H1 (cell line): ENCODE data around the gene TGM4. TPM values are rescaled to one million over a fixed set of nuclear protein-coding genes. Genes with fewer than 3 reads are reported as not detected.

Source experiments
- CTCF ChIA-PET: fragments of 300-600 bp; sonication (Branson Sonifier 250); formaldehyde crosslinking; loops from one replicate; lab custom pipeline; 2021; ENCODE audit not compliant: partially characterized antibody; lab: Charles Lee
- POLR2A ChIA-PET: fragments of 300-600 bp; sonication (Branson Sonifier 250); formaldehyde crosslinking; loops from one replicate; lab custom pipeline; 2021; ENCODE audit warnings: inconsistent platforms; ENCODE audit not compliant: partially characterized antibody; lab: Charles Lee
- DNase-seq, 2 experiments: peaks; one replicate each; pipeline versions ENCODE4 v3.0.0 to v3.0.0-alpha.2; 2010 to 2022; ENCODE audit warnings: low spot score in 2 of 2, low read depth in 1 of 2, mixed read lengths in 1 of 2
- FAIRE-seq: peaks from 2 replicates; lab custom pipeline; 2011; peaks lifted over from hg19 to GRCh38; lab: Jason Lieb, UNC
- H2AFZ ChIP-seq: 2 replicates; pipeline ENCODE4 v1.8.1; 2012; ENCODE audit warnings: low read length, inconsistent platforms
- H2AK5ac ChIP-seq: 2 replicates; pipeline ENCODE4 v1.6.1; 2013; ENCODE audit warnings: low read depth, low read length
- H2BK120ac ChIP-seq: replicated peaks from 2 replicates; pipeline ENCODE3; 2013; ENCODE audit warnings: low read depth, low read length, inconsistent platforms
- H2BK12ac ChIP-seq: 2 replicates; pipeline ENCODE4 v1.6.1; 2013; ENCODE audit warnings: low read depth, low read length
- H2BK15ac ChIP-seq: 2 replicates; pipeline ENCODE4 v1.6.1; 2013; ENCODE audit warnings: low read length
- H2BK20ac ChIP-seq: 2 replicates; pipeline ENCODE4 v1.6.1; 2013; ENCODE audit warnings: low read length
- H2BK5ac ChIP-seq: 2 replicates; pipeline ENCODE4 v1.6.1; 2013; ENCODE audit warnings: low read depth, low read length
- H3K14ac ChIP-seq: 2 replicates; pipeline ENCODE4 v1.6.1; 2013; ENCODE audit warnings: inconsistent platforms; ENCODE audit not compliant: insufficient read length
- H3K18ac ChIP-seq: 2 replicates; pipeline ENCODE4 v1.6.1; 2013; ENCODE audit warnings: low read length; ENCODE audit errors: extremely low read depth
- H3K23ac ChIP-seq: 2 replicates; pipeline ENCODE4 v1.6.1; 2013; ENCODE audit warnings: inconsistent platforms; ENCODE audit not compliant: insufficient read length
- H3K23me2 ChIP-seq: 2 replicates; pipeline ENCODE4 v1.6.1; 2013; ENCODE audit warnings: low read depth, low read length
- H3K27ac ChIP-seq: 2 replicates; pipeline ENCODE4 v1.6.1; 2011; ENCODE audit warnings: low read depth, low read length, inconsistent platforms
- H3K27me3 ChIP-seq, 4 experiments: replicated peaks in 1 of 4; 1 replicate in 1 of 4; 2 replicates in 3 of 4; pipeline versions ENCODE4 v1.6.1 to v1.8.1; 2011 to 2013; ENCODE audit warnings: low read length in 3 of 4, mild to moderate bottlenecking in 3 of 4, inconsistent platforms in 2 of 4, mixed read lengths in 2 of 4, moderate library complexity in 1 of 4; ENCODE audit not compliant: control insufficient read depth in 3 of 4, insufficient read depth in 3 of 4; ENCODE audit errors: extremely low read depth in 1 of 4
- H3K36me3 ChIP-seq, 4 experiments: 2 replicates each; pipeline versions ENCODE4 v1.6.1 to v1.8.1; 2011 to 2013; ENCODE audit warnings: mild to moderate bottlenecking in 4 of 4, low read length in 3 of 4, moderate library complexity in 2 of 4, control low read depth in 1 of 4, inconsistent platforms in 1 of 4; ENCODE audit not compliant: insufficient read depth in 4 of 4, control insufficient read depth in 2 of 4
- H3K4ac ChIP-seq: replicated peaks from 2 replicates; pipeline ENCODE3; 2013; ENCODE audit warnings: low read length, low read depth, mixed read lengths, inconsistent platforms; ENCODE audit not compliant: insufficient read length
- H3K4me1 ChIP-seq, 4 experiments: replicated peaks in 1 of 4; 1 replicate in 1 of 4; 2 replicates in 3 of 4; pipeline versions ENCODE4 v1.6.1 to v1.8.1; 2011 to 2013; ENCODE audit warnings: low read length in 3 of 4, inconsistent platforms in 2 of 4, mixed read lengths in 1 of 4; ENCODE audit not compliant: insufficient read depth in 4 of 4, control insufficient read depth in 3 of 4
- H3K4me2 ChIP-seq, 2 experiments: 2 replicates each; pipeline versions ENCODE4 v1.6.1 to v1.8.1; 2011 to 2013; ENCODE audit warnings: low read depth in 2 of 2, low read length in 2 of 2, control low read depth in 1 of 2, inconsistent platforms in 1 of 2, mild to moderate bottlenecking in 1 of 2; ENCODE audit not compliant: insufficient read depth in 1 of 2
- H3K4me3 ChIP-seq, 4 experiments: fragments of 200-600, 300-600 bp in 1 of 4; sonication (generic), shearing (Covaris generic), sonication (Bioruptor Twin) in 1 of 4; 2 replicates each; pipeline versions ENCODE4 v1.5.1 to v1.8.1; 2011 to 2016; ENCODE audit warnings: low read length in 4 of 4, low read depth in 3 of 4, control low read depth in 2 of 4, inconsistent platforms in 2 of 4, mild to moderate bottlenecking in 2 of 4, mixed read lengths in 1 of 4, moderate library complexity in 1 of 4; ENCODE audit not compliant: insufficient read depth in 2 of 4; ENCODE audit errors: extremely low read depth in 1 of 4
- H3K56ac ChIP-seq: replicated peaks from 2 replicates; pipeline ENCODE3; 2013; ENCODE audit warnings: low read depth, mild to moderate bottlenecking, mixed read lengths, low read length, inconsistent platforms; ENCODE audit not compliant: insufficient read length
- H3K79me1 ChIP-seq: 2 replicates; pipeline ENCODE4 v1.6.1; 2013; ENCODE audit warnings: low read depth, low read length, control low read depth
- H3K79me2 ChIP-seq, 2 experiments: 2 replicates each; pipeline versions ENCODE4 v1.6.1 to v1.8.1; 2012 to 2013; ENCODE audit warnings: low read length in 2 of 2, mild to moderate bottlenecking in 2 of 2, inconsistent platforms in 1 of 2; ENCODE audit not compliant: insufficient read depth in 2 of 2, control insufficient read depth in 1 of 2
- H3K9ac ChIP-seq, 4 experiments: replicated peaks in 1 of 4; 1 replicate in 1 of 4; 2 replicates in 3 of 4; pipeline versions ENCODE4 v1.6.1 to v1.8.1; 2011 to 2013; ENCODE audit warnings: low read depth in 3 of 4, low read length in 3 of 4, control low read depth in 2 of 4, mild to moderate bottlenecking in 2 of 4, moderate library complexity in 2 of 4, inconsistent platforms in 1 of 4; ENCODE audit errors: extremely low read depth in 1 of 4
- H3K9me3 ChIP-seq, 2 experiments: 2 replicates each; pipeline versions ENCODE4 v1.6.1 to v1.8.1; 2012 to 2013; ENCODE audit warnings: mild to moderate bottlenecking in 2 of 2, moderate library complexity in 2 of 2, control low read depth in 1 of 2, inconsistent platforms in 1 of 2, low read depth in 1 of 2, low read length in 1 of 2, mixed read lengths in 1 of 2; ENCODE audit not compliant: insufficient read depth in 2 of 2
- H4K20me1 ChIP-seq, 2 experiments: replicated peaks in 1 of 2; 2 replicates each; pipeline versions ENCODE3 to v1.8.1; 2011 to 2013; ENCODE audit warnings: inconsistent platforms in 2 of 2, low read length in 2 of 2, mild to moderate bottlenecking in 1 of 2; ENCODE audit not compliant: insufficient read depth in 2 of 2, control insufficient read depth in 1 of 2
- H4K5ac ChIP-seq: 2 replicates; pipeline ENCODE4 v1.6.1; 2013; ENCODE audit warnings: low read length, low read depth, mixed read lengths, inconsistent platforms; ENCODE audit not compliant: insufficient read length
- H4K8ac ChIP-seq: 2 replicates; pipeline ENCODE4 v1.8.0; 2013; ENCODE audit warnings: mild to moderate bottlenecking, moderate library complexity, low read length, inconsistent platforms; ENCODE audit not compliant: insufficient read depth; ENCODE audit errors: extremely low read depth
- H4K91ac ChIP-seq: replicated peaks from 2 replicates; pipeline ENCODE3; 2013; ENCODE audit warnings: low read length, mixed read lengths, inconsistent platforms; ENCODE audit not compliant: insufficient read length
- EGR1 ChIP-seq: IDR thresholded peaks from 2 replicates; pipeline ENCODE4 v1.6.1; 2011; ENCODE audit warnings: low read depth, low read length, borderline replicate concordance
- POLR2A ChIP-seq, 2 experiments: IDR thresholded peaks; 1 replicate in 1 of 2; 2 replicates in 1 of 2; pipeline ENCODE4 v1.6.1; 2011; ENCODE audit warnings: low read depth in 2 of 2, low read length in 2 of 2, mild to moderate bottlenecking in 2 of 2; ENCODE audit errors: control extremely low read depth in 1 of 2
- RAD21 ChIP-seq, 2 experiments: IDR thresholded peaks in 1 of 2; conservative IDR thresholded peaks in 1 of 2; 2 replicates each; pipeline ENCODE4 v1.6.1; 2011; ENCODE audit warnings: low read depth in 2 of 2, low read length in 2 of 2, improper control_type of control experiment in 1 of 2, inconsistent platforms in 1 of 2, mild to moderate bottlenecking in 1 of 2, moderate library complexity in 1 of 2
- SAP30 ChIP-seq: fragments of 300-600 bp; sonication (generic); IDR thresholded peaks from 2 replicates; pipeline ENCODE4 v1.7.1; 2012; ENCODE audit warnings: low read length, moderate library complexity, mild to moderate bottlenecking, inconsistent platforms; ENCODE audit not compliant: insufficient read depth, insufficient replicate concordance
- TAF7 ChIP-seq: optimal IDR thresholded peaks from 2 replicates; pipeline ENCODE3; 2011; ENCODE audit warnings: low read depth, mild to moderate bottlenecking, inconsistent platforms, low read length, moderate library complexity, borderline replicate concordance
- TCF12 ChIP-seq: IDR thresholded peaks from 2 replicates; pipeline ENCODE4 v1.6.1; 2011; ENCODE audit warnings: low read depth, mild to moderate bottlenecking, low read length
- WGBS, 2 experiments: shearing (Covaris generic) in 1 of 2; methylation state at CpG; one replicate each; pipeline versions ENCODE4 v1.1.6 to v1.1.7; 2013 to 2015; ENCODE audit warnings: low lambda C conversion rate in 2 of 2, mixed read lengths in 2 of 2, inconsistent platforms in 1 of 2, low coverage in 1 of 2, missing lambda C conversion rate in 1 of 2; ENCODE audit not compliant: insufficient replicate concordance in 2 of 2, insufficient coverage in 1 of 2, insufficient read length in 1 of 2; ENCODE audit errors: extremely low coverage in 1 of 2, missing lambda C conversion rate in 1 of 2; 5-methylcytosine and 5-hydroxymethylcytosine counted together
- polyA plus RNA-seq, 7 experiments: library from polyadenylated mRNA; depleted of rRNA in 3 of 7; stranded (reverse) in 5 of 7; unstranded in 2 of 7; fragments of >200 nt in 5 of 7; fragments of 200-250 nt in 2 of 7; gene quantifications; 1 replicate in 5 of 7; 2 replicates in 1 of 7; 4 replicates in 1 of 7; pipeline versions ENCODE4 v1.2.1 to v1.2.3, GENCODE V29; 2011 to 2013; ENCODE audit warnings: missing spikeins in 2 of 7, mixed read lengths in 2 of 7
- total RNA-seq: library from RNA; stranded (reverse); fragmentation: NEBNext Ultra II Directional; extraction: Animal tissue kit (Norgen Biotek cat#: 25700); gene quantifications from 2 replicates; pipeline ENCODE4 v1.2.1, GENCODE V29; 2021

The TGM4 gene
- total and polyA plus RNA-seq, 2 of the 8 experiments (the other 6 are each of a cell fraction or from before 2014, with no cell fraction given): 0.02 TPM; not detected in 1

GRCh38 chr3:44827196-44827595 is 47.2 kb upstream of the TGM4 start:
- Histone ChIP-seq H2BK20ac (no peak overlapping the region), H3K4me1 (no peaks in the 10 kb centered on the region), H3K79me2 (no peaks in the 10 kb centered on the region), H3K4me2 (no peak overlapping the region), H3K4me3 (no peak overlapping the region), H3K56ac (no peak overlapping the region), H3K4ac (no peak overlapping the region), H3K14ac (no peak overlapping the region), H2BK5ac (no peak overlapping the region), H3K36me3 (peaks cover 12 to 59% (median 34%) of the 10 kb centered on the region in 4 experiments), H3K79me1 (no peaks in the 10 kb centered on the region), H2BK120ac (no peak overlapping the region), H4K20me1 (peaks cover 0 to 2% of the 10 kb centered on the region in 2 experiments), H4K8ac (no peak overlapping the region), H3K23me2 (no peaks in the 10 kb centered on the region), H3K18ac (no peak overlapping the region), H3K9me3 (peaks cover 0 to 13% of the 10 kb centered on the region in 2 experiments; a peak in 1 of 4 replicates), H3K27ac (no peak overlapping the region), H4K5ac (no peak overlapping the region), H4K91ac (no peak overlapping the region), H3K27me3 (no peaks in the 10 kb centered on the region), H3K23ac (no peak overlapping the region), H2BK15ac (no peak overlapping the region), H2AK5ac (no peak overlapping the region), H2BK12ac (no peak overlapping the region), H2AFZ (no peak overlapping the region), H3K9ac (no peak overlapping the region)
- WGBS, 2 experiments: 91% methylated on average over 3 of the region's 3 CpGs; no CpG with 5 or more reads in 1 of the 2 experiments
- CTCF ChIA-PET: interaction anchor here (1.3 kb wide), 1 partner anchor 14 kb away, joined by 3 read pairs; no protein-coding TSS in a partner anchor
- no peak for FAIRE-seq
- POLR2A ChIA-PET: no interaction called here
- no peak for DNase-seq
- TF ChIP-seq RAD21 (IDR thresholded peaks at IDR 0.05 in 1 of 2, conservative IDR thresholded peaks at IDR 0.05 in 1 of 2; ENCODE audit: low read depth in 2 of 2, low read length in 2 of 2): no peak
- TF ChIP-seq TAF7: no peak
- no peak for TF ChIP-seq TCF12
- no peak for TF ChIP-seq SAP30
- no peak for TF ChIP-seq POLR2A (IDR thresholded peaks at IDR 0.05; ENCODE audit: control extremely low read depth in 1 of 2, low read depth in 2 of 2, low read length in 2 of 2)
- TF ChIP-seq EGR1: no peak
